ENCODE measurements around the gene HLCS.

HLCS gene

GRCh38 chr21:36985751-36986594 lies 19.5 kb upstream of the HLCS start:
- no peak for DNase-seq (ENCODE audit: low spot score)

- no peak for DNase-seq (ENCODE audit: low spot score)
Measured at GRCh38 chr21:36981977-36982700, 15.7 kb upstream of the HLCS start.

GRCh38 chr21:36981049-36981391 lies 14.6 kb upstream of the HLCS start:
- no peak for DNase-seq (ENCODE audit: low spot score)

GRCh38 chr21:36980280-36981048 lies 14.0 kb upstream of the HLCS start:
- DNase-seq (ENCODE audit: low spot score), result no peak

GRCh38 chr21:36976882-36977651 lies 10.6 kb upstream of the HLCS start:
- DNase-seq (ENCODE audit: low spot score), result peak; percentile 58

- no peak for DNase-seq (ENCODE audit: low spot score)
Measured at GRCh38 chr21:36976228-36976861, 9.9 kb upstream of the HLCS start.

GRCh38 chr21:36974851-36975192 lies 8.4 kb upstream of the HLCS start:
- DNase-seq (ENCODE audit: low spot score), result no peak

- no peak for DNase-seq (ENCODE audit: low spot score)
Measured at GRCh38 chr21:36973986-36974850, 7.7 kb upstream of the HLCS start.

GRCh38 chr21:36968976-36969375 lies 2.5 kb upstream of the HLCS start:
- DNase-seq (ENCODE audit: low spot score), result no peak

- DNase-seq (ENCODE audit: low spot score), result no peak
Measured at GRCh38 chr21:36968414-36968813, 1.9 kb upstream of the HLCS start.

- no peak for DNase-seq (ENCODE audit: low spot score)
Measured at GRCh38 chr21:36966821-36967768, 626 bp upstream of the HLCS start.

GRCh38 chr21:36965720-36966065 lies 776 bp downstream of the HLCS start:
- DNase-seq (ENCODE audit: low spot score), result no peak

GRCh38 chr21:36964827-36965719 lies 1.4 kb downstream of the HLCS start:
- DNase-seq (ENCODE audit: low spot score), result no peak

- DNase-seq (ENCODE audit: low spot score), result no peak
Measured at GRCh38 chr21:36964398-36964797, 2.1 kb downstream of the HLCS start.

- no peak for DNase-seq (ENCODE audit: low spot score)
Measured at GRCh38 chr21:36962098-36962780, 4.2 kb downstream of the HLCS start.

- no peak for DNase-seq (ENCODE audit: low spot score)
Measured at GRCh38 chr21:36960676-36961284, 5.7 kb downstream of the HLCS start.

GRCh38 chr21:36959020-36959835 lies 7.2 kb downstream of the HLCS start:
- DNase-seq (ENCODE audit: low spot score), result no peak
